GM12878 (cell line): ENCODE results near the gene CRNKL1. TPM values are rescaled to one million over a fixed set of nuclear protein-coding genes. Genes with fewer than 3 reads are reported as not detected.

ENCODE experiments used
- ATAC-seq: fragments of 200-7000 bp; cut with Tn5 transposase; 3 replicates; pipeline ENCODE4 v1.9.1; 2020; ENCODE audit warnings: mild to moderate bottlenecking, moderate library complexity
- BruUV-seq: library from RNA; stranded (reverse); fragments of 400-500 nt; replicated peaks from 2 replicates; lab custom pipeline; 2021; lab: Mats Ljungman, UMichigan
- CTCF ChIA-PET: fragments of 300-600 bp; sonication (Branson Sonifier 250); formaldehyde crosslinking; extraction: SDS; loops from one replicate; lab custom pipeline; 2021; ENCODE audit warnings: inconsistent platforms; lab: Yijun Ruan, JAX
- POLR2A ChIA-PET: fragments of 350-600 bp; formaldehyde crosslinking; extraction: SDS; loops from one replicate; lab custom pipeline; 2021; ENCODE audit warnings: inconsistent platforms; lab: Charles Lee
- RAD21 ChIA-PET: fragments of 300-600 bp; sonication (Branson Sonifier 250); formaldehyde crosslinking; loops from one replicate; lab custom pipeline; 2023; ENCODE audit warnings: antibody characterized with exemption; ENCODE audit not compliant: unreplicated experiment; lab: Charles Lee
- SMC1A ChIA-PET: fragments of 300-600 bp; sonication (Branson Sonifier 250); formaldehyde crosslinking; loops from one replicate; lab custom pipeline; 2023; ENCODE audit not compliant: unreplicated experiment, uncharacterized antibody; lab: Charles Lee
- DNase-seq: peaks from one replicate; pipeline ENCODE4 v3.0.0-alpha.2; 2011; ENCODE audit warnings: low read depth, low spot score
- FAIRE-seq: peaks from 3 replicates; lab custom pipeline; 2011; peaks lifted over from hg19 to GRCh38; lab: Jason Lieb, UNC
- H2AFZ ChIP-seq: 2 replicates; pipeline ENCODE4 v1.6.0; 2011; ENCODE audit warnings: low read depth, low read length, control low read depth; ENCODE audit not compliant: control insufficient read depth
- H3K27ac ChIP-seq: 2 replicates; pipeline ENCODE4 v1.5.1; 2011; ENCODE audit warnings: control low read depth; ENCODE audit not compliant: control insufficient read depth, insufficient read depth
- H3K27me3 ChIP-seq, 2 experiments: replicated peaks in 1 of 2; 2 replicates each; pipeline versions ENCODE4 v1.6.0 to v1.6.1; 2011; ENCODE audit warnings: low read length in 1 of 2; ENCODE audit not compliant: control insufficient read depth in 2 of 2, insufficient read depth in 2 of 2
- H3K36me3 ChIP-seq, 2 experiments: 2 replicates each; pipeline ENCODE4 v1.5.1; 2011; ENCODE audit warnings: low read length in 1 of 2; ENCODE audit not compliant: control insufficient read depth in 2 of 2, insufficient read depth in 2 of 2
- H3K4me1 ChIP-seq: 2 replicates; pipeline ENCODE4 v1.6.1; 2011; ENCODE audit warnings: mild to moderate bottlenecking, low read length, moderate library complexity, mixed read lengths; ENCODE audit not compliant: control insufficient read depth, insufficient read depth
- H3K4me2 ChIP-seq: 2 replicates; pipeline ENCODE4 v1.6.0; 2011; ENCODE audit warnings: control low read depth; ENCODE audit not compliant: control insufficient read depth, insufficient read depth
- H3K4me3 ChIP-seq: fragments of 200-600 bp; sonication (generic); 2 replicates; pipeline ENCODE4 v1.5.1; 2016
- H3K79me2 ChIP-seq: 2 replicates; pipeline ENCODE4 v1.6.0; 2011; ENCODE audit warnings: low read length; ENCODE audit not compliant: control insufficient read depth, insufficient read depth
- H3K9ac ChIP-seq: 2 replicates; pipeline ENCODE4 v1.8.0; 2011; ENCODE audit warnings: low read length, control low read depth, mixed read lengths; ENCODE audit not compliant: control insufficient read depth, insufficient read depth
- H3K9me3 ChIP-seq: replicated peaks from 3 replicates; pipeline ENCODE4 v1.5.1; 2011; ENCODE audit warnings: mild to moderate bottlenecking, low read length; ENCODE audit not compliant: control insufficient read depth, insufficient read depth
- H4K20me1 ChIP-seq: 2 replicates; pipeline ENCODE4 v1.6.0; 2011; ENCODE audit not compliant: control insufficient read depth, insufficient read depth
- CHD2 ChIP-seq: IDR thresholded peaks from 2 replicates; pipeline ENCODE4 v1.6.1; 2011; ENCODE audit warnings: low read depth, low read length, improper control_type of control experiment, borderline replicate concordance
- HCFC1 ChIP-seq: fragments of 150-350 bp; IDR thresholded peaks from 2 replicates; pipeline ENCODE4 v1.6.1; 2014; ENCODE audit warnings: low read length
- PML ChIP-seq: IDR thresholded peaks from 2 replicates; pipeline ENCODE4 v1.6.1; 2012; ENCODE audit warnings: low read length, inconsistent platforms
- RB1 ChIP-seq: fragments of 450-650 bp; formaldehyde crosslinking; IDR thresholded peaks from 2 replicates; pipeline ENCODE4 v1.6.1; 2017; ENCODE audit warnings: mild to moderate bottlenecking, borderline replicate concordance
- RELA ChIP-seq: fragments of 450-650 bp; IDR thresholded peaks from 2 replicates; pipeline ENCODE4 v1.8.0; 2014; ENCODE audit warnings: borderline replicate concordance; ENCODE audit not compliant: partially characterized antibody
- SREBF2 ChIP-seq: IDR thresholded peaks from 2 replicates; pipeline ENCODE4 v1.6.1; 2012; ENCODE audit warnings: mild to moderate bottlenecking, low read length
- TARDBP ChIP-seq: IDR thresholded peaks from 2 replicates; pipeline ENCODE4 v1.6.1; 2016; ENCODE audit warnings: borderline replicate concordance
- WRNIP1 ChIP-seq: IDR thresholded peaks from 2 replicates; pipeline ENCODE4 v1.6.1; 2011; ENCODE audit warnings: low read depth, low read length, improper control_type of control experiment, borderline replicate concordance
- WGBS: methylation state at CpG from one replicate; pipeline ENCODE4 v1.1.6; 2016; ENCODE audit warnings: low lambda C conversion rate; ENCODE audit not compliant: insufficient replicate concordance, insufficient coverage; ENCODE audit errors: missing lambda C conversion rate; 5-methylcytosine and 5-hydroxymethylcytosine counted together
- in situ Hi-C: fragments of 300-500 bp; cut with MboI; formaldehyde crosslinking; loops from 9 replicates; pipeline ENCODE4 v1.14.3; 2018; ENCODE audit warnings: mixed read lengths
- intact Hi-C: fragments of 100-400 bp; cut with micrococcal nuclease; formaldehyde crosslinking; loops from one replicate; pipeline ENCODE4 v1.14.2; 2022; ENCODE audit not compliant: unreplicated experiment
- polyA plus RNA-seq, 11 experiments: library from polyadenylated mRNA; depleted of rRNA in 4 of 11; unstranded in 6 of 11; stranded (reverse) in 5 of 11; fragments of >200 nt; fragmentation: Nextera tagmentation in 4 of 11; fragmentation: Illumina TruSeq in 1 of 11; extraction: Ambion mirVana in 4 of 11; extraction: Trizol in 1 of 11; gene quantifications; 1 replicate in 1 of 11; 2 replicates in 10 of 11; pipeline versions ENCODE4 v1.2.1 to v1.2.3, GENCODE V29; 2011 to 2016; ENCODE audit warnings: inconsistent platforms in 2 of 11, missing spikeins in 2 of 11, low read depth in 1 of 11
- total RNA-seq, 4 experiments: library from RNA; depleted of rRNA in 3 of 4; stranded (reverse); fragments of >200 nt in 3 of 4; fragmentation: Illumina TruSeq in 1 of 4; extraction: Trizol in 1 of 4; gene quantifications; 2 replicates each; pipeline versions ENCODE4 v1.2.1 to v1.2.3, GENCODE V29; 2013 to 2021
- TF ChIP-seq, protein P1 (sequence below): fragments of 150-350 bp; IDR thresholded peaks from 2 replicates; pipeline ENCODE4 v1.6.1; 2014; ENCODE audit warnings: mild to moderate bottlenecking, low read depth, low read length
- TF ChIP-seq, protein P2 (sequence below): fragments of 450-650 bp; IDR thresholded peaks from 2 replicates; pipeline ENCODE4 v1.6.1; 2017; ENCODE audit warnings: antibody characterized with exemption, mild to moderate bottlenecking, moderate library complexity
- TF ChIP-seq, protein P3 (sequence below): fragments of 450-650 bp; IDR thresholded peaks from 2 replicates; pipeline ENCODE4 v1.6.1; 2017; ENCODE audit warnings: mild to moderate bottlenecking, moderate library complexity

CRNKL1 gene
- total and polyA plus RNA-seq, 10 of the 15 experiments (the other 5 are each of a cell fraction or from before 2014, with no cell fraction given) = 9.5 to 28.4 (median 17.5) TPM

DNA sequence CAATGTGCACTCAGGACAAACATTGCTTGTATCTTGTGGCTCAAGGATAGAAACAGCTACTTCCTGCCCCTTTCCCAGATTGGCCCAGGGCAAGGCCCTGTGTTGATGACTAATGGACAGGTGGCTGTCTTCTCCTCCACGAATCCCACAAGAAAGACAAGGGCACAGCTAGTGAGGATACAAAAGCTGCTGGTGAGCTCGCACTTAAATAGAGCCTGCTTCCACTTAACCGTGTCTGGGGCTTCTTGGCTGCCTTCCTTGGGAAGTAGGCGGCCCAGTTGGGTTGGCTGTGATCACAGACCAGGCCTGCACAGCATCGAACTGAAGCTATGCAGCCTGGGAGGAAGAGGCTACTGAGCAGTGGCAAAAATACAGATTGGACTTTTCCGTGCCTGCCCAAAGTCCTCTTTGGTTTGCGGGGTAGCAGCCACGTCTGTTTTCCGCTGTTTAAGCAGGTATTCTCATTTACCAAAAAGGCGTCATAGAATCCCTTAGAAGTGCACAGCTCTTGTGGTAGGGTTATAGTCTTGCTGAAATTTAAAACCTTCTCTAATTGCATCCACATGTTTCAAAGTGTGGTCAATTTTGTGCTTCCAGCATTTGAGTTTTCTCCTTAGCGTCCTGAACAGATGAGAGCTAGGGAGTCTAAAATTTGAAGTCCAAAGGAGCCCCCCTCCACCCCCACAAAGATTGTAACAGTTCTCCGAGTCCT lies 58.2 kb downstream of the CRNKL1 start:
- no TSS peak for BruUV-seq
- H3K27me3 ChIP-seq = no peaks in the 10 kb centered on the region; a peak in 1 of 4 replicates
- RAD21 ChIA-PET = interaction anchor here (0.7 to 4.1 kb wide), 13 partner anchors 57 to 321 kb away, joined by 3 to 42 read pairs (median 5); no protein-coding TSS in a partner anchor
- FAIRE-seq (no peak), DNase-seq (no peak), ATAC-seq (no peak)
- H4K20me1 ChIP-seq = no peaks in the 10 kb centered on the region
- H3K4me3 ChIP-seq = no peak overlapping the region
- H3K4me2 ChIP-seq = no peak overlapping the region
- intact Hi-C loops (no loop called here), in situ Hi-C loops (no loop called here)
- H2AFZ ChIP-seq = no peak overlapping the region
- no peak overlapping the region for H3K9ac ChIP-seq
- no peaks in the 10 kb centered on the region for H3K79me2 ChIP-seq
- H3K9me3 ChIP-seq = no peaks in the 10 kb centered on the region
- no peak overlapping the region for H3K27ac ChIP-seq
- no peaks in the 10 kb centered on the region for H3K4me1 ChIP-seq
- CTCF ChIA-PET = interaction anchor here (0.6 to 7.5 kb wide), 26 partner anchors 10 to 1579 kb away, joined by 3 to 77 read pairs (median 6); no protein-coding TSS in a partner anchor
- H3K36me3 ChIP-seq = no peaks in the 10 kb centered on the region
- 45% methylated on average over 12 of the region's 12 CpGs for WGBS
- SMC1A ChIA-PET = interaction anchor here (0.8 to 6.4 kb wide), 23 partner anchors 11 to 300 kb away, joined by 3 to 67 read pairs (median 5); no protein-coding TSS in a partner anchor
- POLR2A ChIA-PET = interaction anchor here (0.6 to 1.4 kb wide), 5 partner anchors 17 to 305 kb away, joined by 3 to 6 read pairs (median 4); no protein-coding TSS in a partner anchor
- TF ChIP-seq PML = no peak
- no peak for TF ChIP-seq SREBF2
- TF ChIP-seq TARDBP = no peak
- no peak for TF ChIP-seq RB1
- TF ChIP-seq, protein P1, sequence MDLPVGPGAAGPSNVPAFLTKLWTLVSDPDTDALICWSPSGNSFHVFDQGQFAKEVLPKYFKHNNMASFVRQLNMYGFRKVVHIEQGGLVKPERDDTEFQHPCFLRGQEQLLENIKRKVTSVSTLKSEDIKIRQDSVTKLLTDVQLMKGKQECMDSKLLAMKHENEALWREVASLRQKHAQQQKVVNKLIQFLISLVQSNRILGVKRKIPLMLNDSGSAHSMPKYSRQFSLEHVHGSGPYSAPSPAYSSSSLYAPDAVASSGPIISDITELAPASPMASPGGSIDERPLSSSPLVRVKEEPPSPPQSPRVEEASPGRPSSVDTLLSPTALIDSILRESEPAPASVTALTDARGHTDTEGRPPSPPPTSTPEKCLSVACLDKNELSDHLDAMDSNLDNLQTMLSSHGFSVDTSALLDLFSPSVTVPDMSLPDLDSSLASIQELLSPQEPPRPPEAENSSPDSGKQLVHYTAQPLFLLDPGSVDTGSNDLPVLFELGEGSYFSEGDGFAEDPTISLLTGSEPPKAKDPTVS = no peak
- TF ChIP-seq RELA = no peak
- no peak for TF ChIP-seq WRNIP1
- TF ChIP-seq CHD2 = no peak
- no peak for TF ChIP-seq HCFC1
- TF ChIP-seq, protein P2, sequence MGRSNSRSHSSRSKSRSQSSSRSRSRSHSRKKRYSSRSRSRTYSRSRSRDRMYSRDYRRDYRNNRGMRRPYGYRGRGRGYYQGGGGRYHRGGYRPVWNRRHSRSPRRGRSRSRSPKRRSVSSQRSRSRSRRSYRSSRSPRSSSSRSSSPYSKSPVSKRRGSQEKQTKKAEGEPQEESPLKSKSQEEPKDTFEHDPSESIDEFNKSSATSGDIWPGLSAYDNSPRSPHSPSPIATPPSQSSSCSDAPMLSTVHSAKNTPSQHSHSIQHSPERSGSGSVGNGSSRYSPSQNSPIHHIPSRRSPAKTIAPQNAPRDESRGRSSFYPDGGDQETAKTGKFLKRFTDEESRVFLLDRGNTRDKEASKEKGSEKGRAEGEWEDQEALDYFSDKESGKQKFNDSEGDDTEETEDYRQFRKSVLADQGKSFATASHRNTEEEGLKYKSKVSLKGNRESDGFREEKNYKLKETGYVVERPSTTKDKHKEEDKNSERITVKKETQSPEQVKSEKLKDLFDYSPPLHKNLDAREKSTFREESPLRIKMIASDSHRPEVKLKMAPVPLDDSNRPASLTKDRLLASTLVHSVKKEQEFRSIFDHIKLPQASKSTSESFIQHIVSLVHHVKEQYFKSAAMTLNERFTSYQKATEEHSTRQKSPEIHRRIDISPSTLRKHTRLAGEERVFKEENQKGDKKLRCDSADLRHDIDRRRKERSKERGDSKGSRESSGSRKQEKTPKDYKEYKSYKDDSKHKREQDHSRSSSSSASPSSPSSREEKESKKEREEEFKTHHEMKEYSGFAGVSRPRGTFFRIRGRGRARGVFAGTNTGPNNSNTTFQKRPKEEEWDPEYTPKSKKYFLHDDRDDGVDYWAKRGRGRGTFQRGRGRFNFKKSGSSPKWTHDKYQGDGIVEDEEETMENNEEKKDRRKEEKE = no peak
- TF ChIP-seq, protein P3, sequence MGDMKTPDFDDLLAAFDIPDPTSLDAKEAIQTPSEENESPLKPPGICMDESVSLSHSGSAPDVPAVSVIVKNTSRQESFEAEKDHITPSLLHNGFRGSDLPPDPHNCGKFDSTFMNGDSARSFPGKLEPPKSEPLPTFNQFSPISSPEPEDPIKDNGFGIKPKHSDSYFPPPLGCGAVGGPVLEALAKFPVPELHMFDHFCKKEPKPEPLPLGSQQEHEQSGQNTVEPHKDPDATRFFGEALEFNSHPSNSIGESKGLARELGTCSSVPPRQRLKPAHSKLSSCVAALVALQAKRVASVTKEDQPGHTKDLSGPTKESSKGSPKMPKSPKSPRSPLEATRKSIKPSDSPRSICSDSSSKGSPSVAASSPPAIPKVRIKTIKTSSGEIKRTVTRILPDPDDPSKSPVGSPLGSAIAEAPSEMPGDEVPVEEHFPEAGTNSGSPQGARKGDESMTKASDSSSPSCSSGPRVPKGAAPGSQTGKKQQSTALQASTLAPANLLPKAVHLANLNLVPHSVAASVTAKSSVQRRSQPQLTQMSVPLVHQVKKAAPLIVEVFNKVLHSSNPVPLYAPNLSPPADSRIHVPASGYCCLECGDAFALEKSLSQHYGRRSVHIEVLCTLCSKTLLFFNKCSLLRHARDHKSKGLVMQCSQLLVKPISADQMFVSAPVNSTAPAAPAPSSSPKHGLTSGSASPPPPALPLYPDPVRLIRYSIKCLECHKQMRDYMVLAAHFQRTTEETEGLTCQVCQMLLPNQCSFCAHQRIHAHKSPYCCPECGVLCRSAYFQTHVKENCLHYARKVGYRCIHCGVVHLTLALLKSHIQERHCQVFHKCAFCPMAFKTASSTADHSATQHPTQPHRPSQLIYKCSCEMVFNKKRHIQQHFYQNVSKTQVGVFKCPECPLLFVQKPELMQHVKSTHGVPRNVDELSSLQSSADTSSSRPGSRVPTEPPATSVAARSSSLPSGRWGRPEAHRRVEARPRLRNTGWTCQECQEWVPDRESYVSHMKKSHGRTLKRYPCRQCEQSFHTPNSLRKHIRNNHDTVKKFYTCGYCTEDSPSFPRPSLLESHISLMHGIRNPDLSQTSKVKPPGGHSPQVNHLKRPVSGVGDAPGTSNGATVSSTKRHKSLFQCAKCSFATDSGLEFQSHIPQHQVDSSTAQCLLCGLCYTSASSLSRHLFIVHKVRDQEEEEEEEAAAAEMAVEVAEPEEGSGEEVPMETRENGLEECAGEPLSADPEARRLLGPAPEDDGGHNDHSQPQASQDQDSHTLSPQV = no peak
